ENCODE results near the gene HTR4.

Gene HTR4

GRCh38 chr5:148690945-148691344 is 36.6 kb upstream of the HTR4 start:
- TF ChIP-seq CTCF (IDR thresholded peaks at IDR 0.05; ENCODE audit: extremely low read depth, missing control alignments) = no peak
- no peak for DNase-seq (ENCODE audit: low spot score)

- DNase-seq (ENCODE audit: low spot score) = no peak
- TF ChIP-seq CTCF (IDR thresholded peaks at IDR 0.05; ENCODE audit: extremely low read depth, missing control alignments) = no peak
Measured at GRCh38 chr5:148688787-148689186, 34.5 kb upstream of the HTR4 start.

GRCh38 chr5:148687871-148688270 is 33.5 kb upstream of the HTR4 start:
- DNase-seq (ENCODE audit: low spot score) = no peak
- no peak for TF ChIP-seq CTCF (IDR thresholded peaks at IDR 0.05; ENCODE audit: extremely low read depth, missing control alignments)

GRCh38 chr5:148687427-148687826 is 33.1 kb upstream of the HTR4 start:
- no peak for TF ChIP-seq CTCF (IDR thresholded peaks at IDR 0.05; ENCODE audit: extremely low read depth, missing control alignments)
- no peak for DNase-seq (ENCODE audit: low spot score)

GRCh38 chr5:148686660-148687059 is 32.3 kb upstream of the HTR4 start:
- TF ChIP-seq CTCF (IDR thresholded peaks at IDR 0.05; ENCODE audit: extremely low read depth, missing control alignments) = no peak
- DNase-seq (ENCODE audit: low spot score) = no peak

- no peak for TF ChIP-seq CTCF (IDR thresholded peaks at IDR 0.05; ENCODE audit: extremely low read depth, missing control alignments)
- DNase-seq (ENCODE audit: low spot score) = no peak
Measured at GRCh38 chr5:148685520-148686134, 31.3 kb upstream of the HTR4 start.

- no peak for TF ChIP-seq CTCF (IDR thresholded peaks at IDR 0.05; ENCODE audit: extremely low read depth, missing control alignments)
- DNase-seq (ENCODE audit: low spot score) = no peak
Measured at GRCh38 chr5:148684528-148684927, 30.2 kb upstream of the HTR4 start.

All from GM20000 (cell line).